HepG2 (cell line): ENCODE measurements around the gene TBC1D14. TPM values are rescaled to one million over a fixed set of nuclear protein-coding genes. Genes with fewer than 3 reads are reported as not detected.

ENCODE experiments used
- AGO1 ChIP-seq: fragments of 200-400 bp; formaldehyde crosslinking; IDR thresholded peaks from 2 replicates; pipeline ENCODE4 v1.6.1; 2017; ENCODE audit warnings: mild to moderate bottlenecking, low read depth, low read length, moderate library complexity; ENCODE audit not compliant: poor library complexity, severe bottlenecking
- CBX5 ChIP-seq: sonication (generic); formaldehyde crosslinking; IDR thresholded peaks from 2 replicates; pipeline ENCODE4 v1.4.0; 2020; ENCODE audit warnings: missing genetic modification reagents, borderline replicate concordance
- CREB1 ChIP-seq, 2 experiments: fragments of 450-650 bp in 1 of 2; IDR thresholded peaks; 2 replicates each; pipeline ENCODE4 v1.6.1; 2016 to 2017; ENCODE audit warnings: control low read depth in 1 of 2, mild to moderate bottlenecking in 1 of 2, missing compliant biosample characterization in 1 of 2, missing genetic modification characterization in 1 of 2
- MAX ChIP-seq: IDR thresholded peaks from 2 replicates; pipeline ENCODE4 v1.6.1; 2012; ENCODE audit warnings: inconsistent platforms
- PRPF4 ChIP-seq: fragments of 200-400 bp; formaldehyde crosslinking; IDR thresholded peaks from 2 replicates; pipeline ENCODE4 v1.6.1; 2016; ENCODE audit warnings: low read length, low read depth; ENCODE audit not compliant: poor library complexity, severe bottlenecking
- SMAD3 ChIP-seq: sonication (generic); formaldehyde crosslinking; IDR thresholded peaks from 2 replicates; pipeline ENCODE4 v1.4.0; 2020; ENCODE audit warnings: missing genetic modification reagents
- SNAPC4 ChIP-seq: sonication (generic); formaldehyde crosslinking; IDR thresholded peaks from 2 replicates; pipeline ENCODE4 v1.4.0; 2020; ENCODE audit warnings: mild to moderate bottlenecking, missing genetic modification reagents
- ZFP36L2 ChIP-seq: sonication (generic); formaldehyde crosslinking; IDR thresholded peaks from 2 replicates; pipeline ENCODE4 v1.4.0; 2020; ENCODE audit warnings: missing genetic modification reagents
- ZNF264 ChIP-seq: sonication (generic); formaldehyde crosslinking; IDR thresholded peaks from 2 replicates; pipeline ENCODE4 v1.4.0; 2020; ENCODE audit warnings: missing genetic modification reagents
- ZNF572 ChIP-seq: sonication (generic); formaldehyde crosslinking; IDR thresholded peaks from 2 replicates; pipeline ENCODE4 v1.5.1; 2020; ENCODE audit warnings: mild to moderate bottlenecking, missing genetic modification reagents
- ZNF639 ChIP-seq: conservative IDR thresholded peaks from 2 replicates; pipeline ENCODE4 v1.6.1; 2018; ENCODE audit warnings: missing genetic modification reagents
- ZNF646 ChIP-seq: sonication (generic); formaldehyde crosslinking; IDR thresholded peaks from 2 replicates; pipeline ENCODE4 v1.9.0; 2021; ENCODE audit warnings: mild to moderate bottlenecking, missing genetic modification reagents
- ZXDC ChIP-seq: sonication (generic); formaldehyde crosslinking; IDR thresholded peaks from 2 replicates; pipeline ENCODE4 v1.5.0; 2020; ENCODE audit warnings: mild to moderate bottlenecking, missing genetic modification reagents
- polyA plus RNA-seq, 8 experiments: library from polyadenylated mRNA; depleted of rRNA in 3 of 8; stranded (reverse) in 7 of 8; unstranded in 1 of 8; fragments of >200 nt; fragmentation: Illumina TruSeq in 4 of 8; extraction: Trizol in 4 of 8; gene quantifications; 2 replicates each; pipeline versions ENCODE4 v1.2.1 to v1.2.3, GENCODE V29; 2011 to 2016; ENCODE audit warnings: low read depth in 4 of 8, missing spikeins in 1 of 8, mixed read lengths in 1 of 8; ENCODE audit not compliant: insufficient read depth in 1 of 8
- total RNA-seq, 5 experiments: library from RNA; depleted of rRNA; stranded (reverse); fragments of >200 nt; fragmentation: Illumina TruSeq; extraction: Trizol; gene quantifications; 2 replicates each; pipeline ENCODE4 v1.2.3, GENCODE V29; 2016; ENCODE audit warnings: low read depth in 1 of 5

Gene TBC1D14
- total and polyA plus RNA-seq, 2 of the 13 experiments (the other 11 are each of a cell fraction or from before 2014, with no cell fraction given) = 29.5 to 46.5 TPM

- TF ChIP-seq ZNF646 (CRISPR knock-in tag) = no peak
- no peak for TF ChIP-seq SNAPC4 (CRISPR knock-in tag)
- TF ChIP-seq PRPF4 = no peak
- TF ChIP-seq ZFP36L2 = no peak
- TF ChIP-seq MAX = no peak; the same call in 1 of the 2 replicates
- no peak for TF ChIP-seq CBX5 (CRISPR knock-in tag)
- TF ChIP-seq AGO1 = no peak
- no peak for TF ChIP-seq CREB1 (IDR thresholded peaks at IDR 0.05)
- TF ChIP-seq CREB1 (CRISPR knock-in tag; IDR thresholded peaks at IDR 0.05) = no peak
- TF ChIP-seq ZNF264 (CRISPR knock-in tag) = no peak; the same call in 1 of the 2 replicates
- no peak for TF ChIP-seq ZNF572 (CRISPR knock-in tag)
- no peak for TF ChIP-seq SMAD3 (CRISPR knock-in tag)
- no peak for TF ChIP-seq ZXDC
- TF ChIP-seq ZNF639 (CRISPR knock-in tag) = no peak; the same call in 1 of the 2 replicates
These were observed 158.7 kb downstream of the TBC1D14 start (continued) for GRCh38 chr4:7068279-7068842.
